ENCODE data around the gene SLC7A6.

Gene SLC7A6

GRCh38 chr16:68264128-68265077, at the start of gene SLC7A6:
Gene SLC7A6, plus strand, starts transcription at chr16:68264526. Its CDS starts 10,201 bp downstream, at chr16:68274727.
- no peak for DNase-seq

- DNase-seq: no peak
Observed at GRCh38 chr16:68214726-68215125, 49.6 kb upstream of the SLC7A6 start.

GRCh38 chr16:68215302-68215701, 49.0 kb upstream of the SLC7A6 start:
- DNase-seq: no peak

GRCh38 chr16:68216240-68216639, 48.1 kb upstream of the SLC7A6 start:
- no peak for DNase-seq

- no peak for DNase-seq
Observed at GRCh38 chr16:68217506-68217905, 46.8 kb upstream of the SLC7A6 start.

- no peak for DNase-seq
Observed at GRCh38 chr16:68219725-68220351, 44.5 kb upstream of the SLC7A6 start.

- DNase-seq: no peak
Observed at GRCh38 chr16:68223072-68223471, 41.3 kb upstream of the SLC7A6 start.

GRCh38 chr16:68226116-68226515, 38.2 kb upstream of the SLC7A6 start:
- DNase-seq: no peak

- DNase-seq: no peak
Observed at GRCh38 chr16:68227183-68227793, 37.0 kb upstream of the SLC7A6 start.

GRCh38 chr16:68227850-68228553, 36.3 kb upstream of the SLC7A6 start:
- no peak for DNase-seq

- DNase-seq: no peak
Observed at GRCh38 chr16:68228652-68229051, 35.7 kb upstream of the SLC7A6 start.

- no peak for DNase-seq
Observed at GRCh38 chr16:68229431-68230175, 34.7 kb upstream of the SLC7A6 start.

GRCh38 chr16:68230176-68230571, 34.2 kb upstream of the SLC7A6 start:
- DNase-seq: no peak

- no peak for DNase-seq
Observed at GRCh38 chr16:68230956-68231355, 33.4 kb upstream of the SLC7A6 start.

GRCh38 chr16:68231384-68232136, 32.8 kb upstream of the SLC7A6 start:
- no peak for DNase-seq

GRCh38 chr16:68232335-68232734, 32.0 kb upstream of the SLC7A6 start:
- DNase-seq: no peak

- DNase-seq: no peak
Observed at GRCh38 chr16:68233085-68233834, 31.1 kb upstream of the SLC7A6 start.

GRCh38 chr16:68233835-68234187, 30.5 kb upstream of the SLC7A6 start:
- DNase-seq: no peak

- DNase-seq: no peak
Observed at GRCh38 chr16:68234188-68235107, 29.9 kb upstream of the SLC7A6 start.

Measured in cortex of kidney (tissue), 1 donor.